Measurements from ENCODE around the gene ITPR3. TPM values are rescaled to one million over a fixed set of nuclear protein-coding genes. Genes with fewer than 3 reads are reported as not detected.

The ITPR3 gene
- total and polyA plus RNA-seq, 2 experiments from 2014 or later = 0.13 to 1.1 TPM

DNA sequence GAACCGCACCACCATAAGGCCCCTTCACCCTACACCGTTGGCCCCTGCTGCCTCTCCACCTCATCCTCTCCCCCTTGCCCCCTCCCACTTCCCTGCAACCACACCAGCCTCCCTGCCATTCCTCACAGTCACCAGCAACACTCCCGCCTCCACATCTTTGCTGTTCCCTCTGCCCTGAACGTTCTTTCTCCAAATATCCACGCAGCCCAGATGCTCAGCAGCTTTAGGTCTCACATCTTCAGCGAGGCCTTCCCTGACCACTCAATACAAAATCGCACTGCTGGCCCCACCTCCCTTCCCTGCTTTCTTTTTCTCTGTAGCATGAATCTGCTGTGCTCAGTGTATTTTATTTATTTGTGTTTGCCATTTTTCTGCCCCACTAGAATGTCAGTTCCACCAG is 20.5 kb downstream of the ITPR3 start:
- Histone ChIP-seq H3K4me3 (no peak overlapping the region), H3K36me3 (no peaks in the 10 kb centered on the region), H3K27ac (no peak overlapping the region), H3K27me3 (no peaks in the 10 kb centered on the region), H3K9me3 (ENCODE audit: low read depth) (no peaks in the 10 kb centered on the region), H3K4me1 (ENCODE audit: low read depth) (no peaks in the 10 kb centered on the region)
- no peak for DNase-seq (ENCODE audit: low read depth in 1 of 2, low spot score in 1 of 2)
- TF ChIP-seq, protein P1, sequence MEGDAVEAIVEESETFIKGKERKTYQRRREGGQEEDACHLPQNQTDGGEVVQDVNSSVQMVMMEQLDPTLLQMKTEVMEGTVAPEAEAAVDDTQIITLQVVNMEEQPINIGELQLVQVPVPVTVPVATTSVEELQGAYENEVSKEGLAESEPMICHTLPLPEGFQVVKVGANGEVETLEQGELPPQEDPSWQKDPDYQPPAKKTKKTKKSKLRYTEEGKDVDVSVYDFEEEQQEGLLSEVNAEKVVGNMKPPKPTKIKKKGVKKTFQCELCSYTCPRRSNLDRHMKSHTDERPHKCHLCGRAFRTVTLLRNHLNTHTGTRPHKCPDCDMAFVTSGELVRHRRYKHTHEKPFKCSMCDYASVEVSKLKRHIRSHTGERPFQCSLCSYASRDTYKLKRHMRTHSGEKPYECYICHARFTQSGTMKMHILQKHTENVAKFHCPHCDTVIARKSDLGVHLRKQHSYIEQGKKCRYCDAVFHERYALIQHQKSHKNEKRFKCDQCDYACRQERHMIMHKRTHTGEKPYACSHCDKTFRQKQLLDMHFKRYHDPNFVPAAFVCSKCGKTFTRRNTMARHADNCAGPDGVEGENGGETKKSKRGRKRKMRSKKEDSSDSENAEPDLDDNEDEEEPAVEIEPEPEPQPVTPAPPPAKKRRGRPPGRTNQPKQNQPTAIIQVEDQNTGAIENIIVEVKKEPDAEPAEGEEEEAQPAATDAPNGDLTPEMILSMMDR (IDR thresholded peaks at IDR 0.05; ENCODE audit: low read depth, low read length) = no peak

DNA sequence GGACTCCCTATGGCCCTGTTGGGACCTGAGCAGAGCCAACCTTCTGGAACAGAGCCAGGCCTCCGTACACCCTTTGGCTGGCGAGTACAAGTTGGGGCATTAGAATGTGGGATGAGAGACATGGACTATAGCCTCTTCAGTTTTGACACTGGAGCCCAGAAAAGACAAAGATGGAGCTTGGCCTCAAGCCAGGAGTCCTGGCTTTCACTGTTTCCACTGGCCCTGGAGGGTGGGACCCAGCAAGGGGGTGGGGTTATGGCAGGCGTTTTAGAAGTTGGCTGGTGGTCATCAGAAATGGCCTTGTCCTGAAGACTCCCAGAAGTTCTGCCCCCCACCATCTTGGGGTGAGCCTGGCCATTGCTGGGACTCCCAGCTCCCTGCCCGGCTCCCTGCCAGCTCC is 21.8 kb downstream of the ITPR3 start:
- H3K4me3 ChIP-seq = no peak overlapping the region
- H3K27ac ChIP-seq = no peak overlapping the region
- H3K36me3 ChIP-seq = no peaks in the 10 kb centered on the region
- DNase-seq (ENCODE audit: low read depth in 1 of 2, low spot score in 1 of 2) = no peak
- no peaks in the 10 kb centered on the region for H3K4me1 ChIP-seq (ENCODE audit: low read depth)
- H3K9me3 ChIP-seq (ENCODE audit: low read depth) = no peaks in the 10 kb centered on the region
- no peaks in the 10 kb centered on the region for H3K27me3 ChIP-seq
- TF ChIP-seq, protein P1 (IDR thresholded peaks at IDR 0.05; ENCODE audit: low read depth, low read length) = no peak

DNA sequence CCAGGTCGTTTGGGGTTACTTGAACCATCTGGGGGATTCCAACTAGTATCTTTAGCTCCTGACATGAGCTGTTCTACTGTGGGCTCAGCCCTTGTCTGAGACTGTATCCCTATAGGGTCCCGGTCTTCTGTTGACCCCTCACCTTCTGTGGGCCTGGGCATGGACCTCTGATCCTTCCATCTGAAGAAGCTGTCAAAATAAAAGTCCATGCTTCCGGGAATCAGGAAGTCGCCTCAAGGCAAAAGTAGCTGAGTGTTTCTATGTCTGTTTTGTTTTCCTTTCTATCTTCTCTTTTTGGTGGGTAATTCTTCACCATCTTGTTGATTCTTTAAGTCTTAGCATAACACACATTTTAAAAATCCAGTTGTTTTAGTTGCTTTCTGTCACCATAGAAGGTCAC is 30.3 kb downstream of the ITPR3 start:
- no peaks in the 10 kb centered on the region for H3K4me1 ChIP-seq (ENCODE audit: low read depth)
- TF ChIP-seq, protein P1 (IDR thresholded peaks at IDR 0.05; ENCODE audit: low read depth, low read length) = no peak
- no peak for DNase-seq (ENCODE audit: low read depth in 1 of 2, low spot score in 1 of 2)
- no peaks in the 10 kb centered on the region for H3K9me3 ChIP-seq (ENCODE audit: low read depth)
- no peak overlapping the region for H3K27ac ChIP-seq
- H3K27me3 ChIP-seq = no peaks in the 10 kb centered on the region
- no peak overlapping the region for H3K4me3 ChIP-seq
- H3K36me3 ChIP-seq = no peaks in the 10 kb centered on the region

DNA sequence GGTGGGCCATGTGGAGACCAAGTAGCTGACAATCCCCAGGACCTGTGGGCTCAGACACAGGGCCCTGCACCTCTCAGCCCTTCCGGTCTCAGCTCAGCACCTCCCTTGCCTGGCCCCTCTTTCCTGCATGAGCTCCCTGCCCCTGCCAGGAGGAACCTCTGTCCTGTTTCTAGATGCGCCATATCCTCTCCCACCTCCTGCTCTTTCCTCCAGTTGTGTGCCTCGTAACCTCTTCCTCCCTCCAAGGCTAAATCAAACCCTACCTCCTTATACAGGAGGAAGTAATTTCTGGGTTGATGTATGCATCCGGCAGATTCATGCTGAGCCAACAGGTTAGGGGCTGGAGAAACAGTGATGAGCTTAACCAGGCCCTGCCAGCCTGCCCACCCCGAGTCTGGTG is 30.9 kb downstream of the ITPR3 start:
- H3K36me3 ChIP-seq = no peaks in the 10 kb centered on the region
- H3K4me3 ChIP-seq = no peak overlapping the region
- H3K4me1 ChIP-seq (ENCODE audit: low read depth) = no peaks in the 10 kb centered on the region
- no peak for DNase-seq (ENCODE audit: low read depth in 1 of 2, low spot score in 1 of 2)
- H3K27me3 ChIP-seq = no peaks in the 10 kb centered on the region
- no peaks in the 10 kb centered on the region for H3K9me3 ChIP-seq (ENCODE audit: low read depth)
- H3K27ac ChIP-seq = no peak overlapping the region
- TF ChIP-seq, protein P1 (IDR thresholded peaks at IDR 0.05; ENCODE audit: low read depth, low read length) = no peak

DNA sequence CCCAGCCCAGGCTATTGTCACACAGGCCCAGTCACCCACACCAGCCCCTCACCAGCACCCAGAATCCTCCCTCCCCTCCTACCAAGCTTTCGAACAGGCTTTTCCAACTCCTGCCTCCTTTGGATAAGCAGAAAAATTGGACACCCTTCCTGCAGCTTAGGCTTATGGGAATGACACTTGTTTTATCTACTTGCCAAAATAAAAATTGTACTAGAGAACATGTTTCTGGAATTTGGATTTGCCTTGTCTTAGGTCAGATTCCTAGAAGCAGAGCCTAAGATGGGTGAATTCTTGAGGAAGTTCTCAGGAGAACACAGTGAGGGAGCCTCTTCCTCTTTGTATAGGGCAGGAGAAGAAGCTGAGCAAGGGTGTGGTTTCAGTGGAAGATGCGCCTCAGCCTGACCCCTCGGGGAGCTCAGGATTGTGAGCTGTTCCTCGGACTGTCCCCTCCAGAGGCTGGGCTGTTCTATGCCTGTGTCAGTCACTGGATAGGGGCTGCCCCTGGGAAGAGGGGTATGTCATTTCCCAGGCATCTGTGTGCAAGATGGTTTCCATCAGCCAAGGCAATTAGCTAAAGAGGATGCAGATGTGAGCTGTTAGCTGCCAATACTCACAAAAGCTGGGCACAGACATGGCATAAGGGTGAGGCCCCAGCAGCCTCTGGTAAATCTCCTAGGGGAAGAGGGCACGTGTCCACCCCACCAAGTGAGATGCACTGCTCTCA is 33.9 kb downstream of the ITPR3 start:
- Histone ChIP-seq H3K27me3 (no peaks in the 10 kb centered on the region), H3K27ac (no peak overlapping the region), H3K4me3 (no peak overlapping the region), H3K36me3 (no peaks in the 10 kb centered on the region), H3K9me3 (ENCODE audit: low read depth) (no peaks in the 10 kb centered on the region), H3K4me1 (ENCODE audit: low read depth) (no peaks in the 10 kb centered on the region)
- no peak for DNase-seq (ENCODE audit: low read depth in 1 of 2, low spot score in 1 of 2)
- TF ChIP-seq, protein P1 (IDR thresholded peaks at IDR 0.05; ENCODE audit: low read depth, low read length) = no peak

Data from cardiac muscle cell (in vitro differentiated cells and primary cell).